GM23248 (cell line): ENCODE results near the gene CENPC. TPM values are rescaled to one million over a fixed set of nuclear protein-coding genes. Genes with fewer than 3 reads are reported as not detected.
"Not testable (repeated sequence)": the region's sequence is repeated elsewhere in the genome, so short reads cannot be mapped to it uniquely, and the experiment has no call there.

Experiments
- DNase-seq: peaks from one replicate; pipeline ENCODE4 v3.0.0-alpha.2; 2015
- H2AFZ ChIP-seq: fragments of 200-600 bp; sonication (generic); 2 replicates; pipeline ENCODE4 v1.6.1; 2016; ENCODE audit warnings: antibody characterized with exemption
- H3F3A ChIP-seq: fragments of 200-600 bp; sonication (generic); 2 replicates; pipeline ENCODE4 v1.6.1; 2016; ENCODE audit warnings: mild to moderate bottlenecking, antibody characterized with exemption, mixed run types; ENCODE audit not compliant: insufficient read depth
- H3K27ac ChIP-seq: fragments of 200-600 bp; sonication (generic); 2 replicates; pipeline ENCODE4 v1.5.1; 2016; ENCODE audit warnings: mild to moderate bottlenecking
- H3K27me3 ChIP-seq: fragments of 200-600 bp; sonication (generic); replicated peaks from 2 replicates; pipeline ENCODE4 v1.6.1; 2016; ENCODE audit warnings: mild to moderate bottlenecking; ENCODE audit not compliant: insufficient read depth
- H3K36me3 ChIP-seq: fragments of 200-600 bp; sonication (generic); 2 replicates; pipeline ENCODE4 v1.6.1; 2016; ENCODE audit warnings: low read depth, mild to moderate bottlenecking
- H3K4me1 ChIP-seq: fragments of 200-600 bp; sonication (generic); 2 replicates; pipeline ENCODE4 v1.6.1; 2016; ENCODE audit warnings: mild to moderate bottlenecking; ENCODE audit not compliant: insufficient read depth
- H3K4me2 ChIP-seq: fragments of 200-600 bp; sonication (generic); one replicate; pipeline ENCODE4 v1.6.1; 2016; ENCODE audit warnings: mild to moderate bottlenecking; ENCODE audit not compliant: unreplicated experiment
- H3K4me3 ChIP-seq: fragments of 200-600 bp; sonication (generic); 2 replicates; pipeline ENCODE4 v1.5.1; 2016; ENCODE audit warnings: mild to moderate bottlenecking
- H3K79me2 ChIP-seq: fragments of 200-600 bp; sonication (generic); 2 replicates; pipeline ENCODE4 v1.6.1; 2016; ENCODE audit warnings: mild to moderate bottlenecking; ENCODE audit not compliant: insufficient read depth
- H3K9ac ChIP-seq: fragments of 200-600 bp; sonication (generic); 2 replicates; pipeline ENCODE4 v1.6.1; 2016; ENCODE audit warnings: mild to moderate bottlenecking
- H3K9me2 ChIP-seq: fragments of 200-600 bp; sonication (generic); 2 replicates; pipeline ENCODE4 v1.6.1; 2016; ENCODE audit warnings: mixed run types, mild to moderate bottlenecking, moderate library complexity; ENCODE audit not compliant: insufficient read depth
- H3K9me3 ChIP-seq: fragments of 200-600 bp; sonication (generic); one replicate; pipeline ENCODE4 v1.6.1; 2017; ENCODE audit warnings: low read depth
- H4K20me1 ChIP-seq: fragments of 200-600 bp; sonication (generic); 2 replicates; pipeline ENCODE4 v1.6.0; 2016; ENCODE audit not compliant: insufficient read depth
- EZH2 ChIP-seq: fragments of 200-600 bp; sonication (generic); IDR thresholded peaks from 2 replicates; pipeline ENCODE4 v1.6.1; 2018; ENCODE audit warnings: antibody characterized with exemption, mild to moderate bottlenecking; ENCODE audit not compliant: insufficient read depth, poor library complexity, severe bottlenecking
- EZH2phosphoT487 ChIP-seq: fragments of 200-600 bp; sonication (generic); IDR thresholded peaks from 2 replicates; pipeline ENCODE4 v1.6.1; 2018; ENCODE audit warnings: antibody characterized with exemption, moderate library complexity, mild to moderate bottlenecking, low read depth; ENCODE audit not compliant: insufficient read depth
- WGBS, 2 experiments: methylation state at CpG; one replicate each; pipeline ENCODE4 v1.1.6; 2015 to 2017; ENCODE audit warnings: low lambda C conversion rate in 2 of 2, low coverage in 1 of 2; ENCODE audit errors: missing lambda C conversion rate in 2 of 2; 5-methylcytosine and 5-hydroxymethylcytosine counted together
- in situ Hi-C: fragments of 300-500 bp; cut with MboI; formaldehyde crosslinking; loops from 2 replicates; pipeline ENCODE4 v1.15.0; 2020
- polyA plus RNA-seq: library from polyadenylated mRNA; unstranded; fragments of >200 nt; fragmentation: Nextera tagmentation; extraction: Ambion mirVana; gene quantifications from 2 replicates; pipeline ENCODE4 v1.2.1, GENCODE V29; 2016
- total RNA-seq: library from RNA; depleted of rRNA; stranded (reverse); fragments of >200 nt; shearing (Covaris generic); gene quantifications from 2 replicates; pipeline ENCODE4 v1.2.3, GENCODE V29; 2014

The CENPC gene
- total and polyA plus RNA-seq, 2 experiments from 2014 or later = 6.6 to 10.1 TPM

DNA sequence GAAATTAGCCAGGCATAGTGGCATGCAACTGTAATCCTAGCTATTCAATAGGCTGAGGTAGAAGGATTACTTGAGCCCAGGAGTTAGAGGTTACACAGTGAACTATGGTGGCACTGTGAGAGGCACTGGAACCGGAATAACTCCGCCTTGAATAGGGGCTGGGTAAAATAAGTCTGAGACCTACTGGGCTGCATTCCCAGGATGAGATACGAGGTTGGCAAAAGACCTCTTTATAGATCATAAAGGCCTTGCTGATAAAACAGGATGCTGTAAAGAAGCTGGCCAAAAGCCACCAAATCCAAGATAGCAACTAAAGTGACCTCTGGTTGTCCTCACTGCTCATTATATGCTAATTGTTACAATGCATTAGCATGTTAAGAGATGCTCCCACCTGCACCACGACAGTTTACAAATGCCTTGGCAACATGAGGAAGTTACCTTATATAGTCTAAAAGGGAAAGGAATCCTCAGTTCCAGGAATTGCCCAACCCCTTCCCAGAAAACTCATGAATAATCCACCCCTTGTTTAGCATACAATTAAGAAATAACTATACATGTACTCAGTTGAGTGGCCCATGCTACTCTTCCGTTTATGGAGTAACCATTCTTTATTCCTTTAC is 88.6 kb downstream of the CENPC start:
- no peaks in the 10 kb centered on the region for H3K9me2 ChIP-seq
- no peak overlapping the region for H2AFZ ChIP-seq

DNA sequence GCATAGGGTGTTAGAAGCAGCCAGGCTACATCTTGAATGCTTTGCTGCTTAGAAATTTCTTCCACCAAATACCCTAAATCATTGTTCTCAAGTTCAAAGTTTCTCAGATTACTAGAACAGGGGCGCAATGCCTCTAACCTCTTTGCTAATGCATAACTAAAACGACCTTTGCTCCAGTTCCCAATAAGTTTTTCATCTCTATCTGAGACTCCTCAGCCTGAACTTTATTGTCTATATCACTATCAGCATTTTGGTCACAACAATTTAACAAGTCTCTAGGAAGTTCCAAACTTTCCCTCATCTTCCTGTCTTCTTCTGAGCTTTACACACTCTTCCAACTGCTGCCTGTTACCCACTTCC is 92.5 kb downstream of the CENPC start:
- H3K9me3 ChIP-seq, H3K4me1 ChIP-seq, H3K27me3 ChIP-seq, H3K36me3 ChIP-seq, H3K79me2 ChIP-seq, H4K20me1 ChIP-seq, H3K4me3 ChIP-seq, in situ Hi-C loops, H3F3A ChIP-seq, H3K27ac ChIP-seq, H2AFZ ChIP-seq, H3K4me2 ChIP-seq, DNase-seq, H3K9ac ChIP-seq, H3K9me2 ChIP-seq: not testable (repeated sequence)
- WGBS, 2 experiments = 71 to 78% methylated on average over 2 of the region's 2 CpGs

More for the DNA sequence above, 88.6 kb downstream of the CENPC start:
- Histone ChIP-seq H3K79me2 (no peaks in the 10 kb centered on the region), H3K36me3 (0 out of 2 replicates have a peak, but pooled peaks cover 3% of the 10 kb centered on the region), H3F3A (0 out of 2 replicates have a peak, but pooled peaks cover 3% of the 10 kb centered on the region), H4K20me1 (no peaks in the 10 kb centered on the region), H3K27ac (no peak overlapping the region), H3K4me2 (no peak overlapping the region), H3K9ac (no peak overlapping the region), H3K4me3 (no peak overlapping the region), H3K27me3 (no peaks in the 10 kb centered on the region), H3K4me1 (peaks cover 5% of the 10 kb centered on the region; the same call in 1 of the 2 replicates), H3K9me3 (no peaks in the 10 kb centered on the region)
- TF ChIP-seq EZH2phosphoT487 (no peak), EZH2 (no peak)
- no peak for DNase-seq
- in situ Hi-C loops = no loop called here
- WGBS, 2 experiments = 92 to 96% methylated on average over 5 of the region's 5 CpGs

- Histone ChIP-seq H3K4me3 (no peak overlapping the region), H3K27ac (no peak overlapping the region), H3K27me3 (no peaks in the 10 kb centered on the region), H3K9ac (no peak overlapping the region), H3K36me3 (0 out of 2 replicates have a peak, but pooled peaks cover 3% of the 10 kb centered on the region), H2AFZ (no peak overlapping the region), H3K4me1 (peaks cover 9% of the 10 kb centered on the region; the same call in 1 of the 2 replicates), H4K20me1 (no peaks in the 10 kb centered on the region), H3K9me2 (no peaks in the 10 kb centered on the region), H3K79me2 (no peaks in the 10 kb centered on the region), H3K4me2 (no peak overlapping the region), H3K9me3 (no peaks in the 10 kb centered on the region), H3F3A (0 out of 2 replicates have a peak, but pooled peaks cover 3% of the 10 kb centered on the region)
- in situ Hi-C loops = no loop called here
- peak; percentile 6 for DNase-seq
- WGBS, 2 experiments = 58 to 59% methylated on average over 4 of the region's 4 CpGs
- no peak for TF ChIP-seq EZH2phosphoT487
- no peak for TF ChIP-seq EZH2
Observed at GRCh38 chr4:67452100-67452845, 93.0 kb downstream of the CENPC start.

DNA sequence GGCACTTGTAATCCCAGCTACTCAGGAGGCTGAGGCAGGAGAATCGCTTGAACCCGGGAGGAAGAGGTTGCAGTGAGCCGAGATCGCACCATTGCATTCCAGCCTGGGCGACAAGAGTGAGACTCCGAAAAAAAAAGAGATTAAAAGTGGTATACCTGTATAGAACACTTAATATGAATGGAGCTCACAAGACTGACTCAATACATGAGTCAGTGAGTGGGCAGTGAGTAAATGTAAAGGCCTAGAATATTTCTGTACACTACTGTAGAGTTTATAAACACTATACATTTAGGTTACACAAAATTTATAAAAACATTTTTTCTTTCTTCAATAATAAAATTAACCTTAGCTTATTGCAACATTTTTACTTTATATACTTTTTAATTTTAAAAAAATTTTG is 93.8 kb downstream of the CENPC start:
- no peaks in the 10 kb centered on the region for H3K27me3 ChIP-seq
- H3K4me3 ChIP-seq = no peak overlapping the region
- H3K9me2 ChIP-seq = no peaks in the 10 kb centered on the region
- H3K27ac ChIP-seq = no peak overlapping the region
- in situ Hi-C loops = no loop called here
- 0 out of 2 replicates have a peak, but pooled peaks cover 3% of the 10 kb centered on the region for H3K36me3 ChIP-seq
- no peaks in the 10 kb centered on the region for H4K20me1 ChIP-seq
- H3K9me3 ChIP-seq = no peaks in the 10 kb centered on the region
- H3K79me2 ChIP-seq = no peaks in the 10 kb centered on the region
- H2AFZ ChIP-seq = no peak overlapping the region
- 96 to 98% methylated on average over 6 of the region's 6 CpGs for WGBS, 2 experiments
- H3K9ac ChIP-seq = no peak overlapping the region
- 0 out of 2 replicates have a peak, but pooled peaks cover 3% of the 10 kb centered on the region for H3F3A ChIP-seq
- H3K4me1 ChIP-seq = peaks cover 9% of the 10 kb centered on the region; the same call in 1 of the 2 replicates
- H3K4me2 ChIP-seq = no peak overlapping the region
- TF ChIP-seq EZH2phosphoT487 = no peak
- TF ChIP-seq EZH2 = no peak
- DNase-seq = peak; percentile 46
